NCI-H2196 treated with DMSO at 0.1 percent for 48 hours (cell line): Measurements from ENCODE around the gene ZNF827.

Experiments
- DNase-seq: peaks from one replicate; lab custom pipeline; 2025; ENCODE audit not compliant: unreplicated experiment; lab: John Stamatoyannopoulos, UW

Gene ZNF827

GRCh38 chr4:145938618-145939440 is at the start of gene ZNF827:
Gene ZNF827 (minus strand): TSS chr4:145938823. CDS start chr4:145938407, 416 bp downstream.
- DNase-seq = no peak

- DNase-seq = no peak
Measured at GRCh38 chr4:145984563-145984962, 45.9 kb upstream of the ZNF827 start.

GRCh38 chr4:145982791-145983190 is 44.2 kb upstream of the ZNF827 start:
- no peak for DNase-seq

GRCh38 chr4:145979160-145979559 is 40.5 kb upstream of the ZNF827 start:
- no peak for DNase-seq

GRCh38 chr4:145976680-145977079 is 38.1 kb upstream of the ZNF827 start:
- no peak for DNase-seq

GRCh38 chr4:145960012-145960411 is 21.4 kb upstream of the ZNF827 start:
- DNase-seq = no peak

GRCh38 chr4:145957302-145957701 is 18.7 kb upstream of the ZNF827 start:
- DNase-seq = no peak

- no peak for DNase-seq
Measured at GRCh38 chr4:145956288-145956890, 17.8 kb upstream of the ZNF827 start.

GRCh38 chr4:145954924-145955339 is 16.3 kb upstream of the ZNF827 start:
- no peak for DNase-seq

GRCh38 chr4:145951931-145952330 is 13.3 kb upstream of the ZNF827 start:
- DNase-seq = no peak

GRCh38 chr4:145945431-145946155 is 7.0 kb upstream of the ZNF827 start:
- no peak for DNase-seq

- no peak for DNase-seq
Measured at GRCh38 chr4:145944886-145945285, 6.3 kb upstream of the ZNF827 start.

- no peak for DNase-seq
Measured at GRCh38 chr4:145939856-145940255, 1.2 kb upstream of the ZNF827 start.

GRCh38 chr4:145939441-145939750 is 773 bp upstream of the ZNF827 start:
- DNase-seq = no peak

GRCh38 chr4:145937971-145938611 is 532 bp downstream of the ZNF827 start:
- DNase-seq = no peak

- DNase-seq = no peak
Measured at GRCh38 chr4:145936997-145937901, 1.4 kb downstream of the ZNF827 start.

GRCh38 chr4:145936142-145936996 is 2.3 kb downstream of the ZNF827 start:
- DNase-seq = peak; percentile 3

- DNase-seq = no peak
Measured at GRCh38 chr4:145935253-145936141, 3.1 kb downstream of the ZNF827 start.
